Measurements from ENCODE around the gene KIF3B.

DNA sequence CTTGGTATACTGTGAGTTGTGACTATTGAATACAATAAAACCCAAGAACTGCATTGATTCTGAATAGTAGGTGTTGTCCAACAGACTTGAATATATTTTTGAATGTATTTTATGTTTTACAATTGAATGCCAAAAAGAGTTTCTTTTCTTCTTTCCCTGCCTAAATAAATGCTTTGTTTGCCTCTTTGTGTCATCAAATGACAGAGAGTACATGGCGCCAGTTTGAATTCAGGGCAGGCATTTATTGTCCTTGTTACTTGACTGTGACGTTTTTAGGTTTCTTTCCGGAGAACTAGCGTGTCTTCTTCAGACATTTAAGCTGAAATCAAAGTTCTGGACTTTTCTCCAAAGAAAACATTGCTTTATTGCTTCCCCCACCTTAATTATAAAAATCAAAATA, 16.6 kb downstream of the KIF3B start:
- TF ChIP-seq POLR2A (IDR thresholded peaks at IDR 0.05; ENCODE audit: low read length) = no peak
- TF ChIP-seq GATA1 (IDR thresholded peaks at IDR 0.05; ENCODE audit: low read depth, low read length) = no peak
